ENCODE results near the gene RIN1.

DNA sequence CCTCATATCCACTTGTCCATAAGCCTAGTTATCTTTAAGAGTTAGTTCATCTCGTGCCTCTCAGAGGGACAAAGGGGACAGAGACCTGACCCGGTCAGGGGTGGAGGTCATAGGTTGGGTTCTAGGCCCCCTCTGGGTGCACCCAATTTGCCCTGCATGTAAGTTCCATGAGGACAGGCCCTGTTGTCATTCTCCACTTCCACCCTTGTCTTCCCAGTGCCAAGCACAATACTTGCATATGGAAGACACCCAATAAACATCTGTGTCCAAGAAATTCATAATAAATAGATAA lies 46.0 kb downstream of the RIN1 start:
- TF ChIP-seq, protein P1, sequence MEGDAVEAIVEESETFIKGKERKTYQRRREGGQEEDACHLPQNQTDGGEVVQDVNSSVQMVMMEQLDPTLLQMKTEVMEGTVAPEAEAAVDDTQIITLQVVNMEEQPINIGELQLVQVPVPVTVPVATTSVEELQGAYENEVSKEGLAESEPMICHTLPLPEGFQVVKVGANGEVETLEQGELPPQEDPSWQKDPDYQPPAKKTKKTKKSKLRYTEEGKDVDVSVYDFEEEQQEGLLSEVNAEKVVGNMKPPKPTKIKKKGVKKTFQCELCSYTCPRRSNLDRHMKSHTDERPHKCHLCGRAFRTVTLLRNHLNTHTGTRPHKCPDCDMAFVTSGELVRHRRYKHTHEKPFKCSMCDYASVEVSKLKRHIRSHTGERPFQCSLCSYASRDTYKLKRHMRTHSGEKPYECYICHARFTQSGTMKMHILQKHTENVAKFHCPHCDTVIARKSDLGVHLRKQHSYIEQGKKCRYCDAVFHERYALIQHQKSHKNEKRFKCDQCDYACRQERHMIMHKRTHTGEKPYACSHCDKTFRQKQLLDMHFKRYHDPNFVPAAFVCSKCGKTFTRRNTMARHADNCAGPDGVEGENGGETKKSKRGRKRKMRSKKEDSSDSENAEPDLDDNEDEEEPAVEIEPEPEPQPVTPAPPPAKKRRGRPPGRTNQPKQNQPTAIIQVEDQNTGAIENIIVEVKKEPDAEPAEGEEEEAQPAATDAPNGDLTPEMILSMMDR (IDR thresholded peaks at IDR 0.05) = no peak
- TF ChIP-seq POLR2A (IDR thresholded peaks at IDR 0.05) = no peak

Data from uterus (tissue), 2 donors.